Activated T-helper 1 cell treated with anti-CD3 and anti-CD28 coated beads, Interleukin-12 subunit alpha, Interleukin-12 subunit beta, Interleukin-2, Interleukin-4 antibody, amounts not matched to agents 30 ng/mL and 10 ng/mL and 1 ng/mL, durations not matched to agents 14 hours and 24 hours and 36 hours (primary cell): ENCODE measurements around the gene GPR149. TPM values are rescaled to one million over a fixed set of nuclear protein-coding genes. Genes with fewer than 3 reads are reported as not detected.

Experiments used
- DNase-seq: peaks from one replicate; pipeline ENCODE4 v3.0.0; 2021; ENCODE audit warnings: low spot score
- H3K27ac Mint-ChIP-seq: one replicate; pipeline ENCODE4 v1.8.0; 2021; ENCODE audit warnings: mild to moderate bottlenecking, mixed read lengths
- H3K27me3 Mint-ChIP-seq: one replicate; pipeline ENCODE4 v1.8.0; 2022; ENCODE audit warnings: mild to moderate bottlenecking, moderate library complexity, mixed read lengths; ENCODE audit not compliant: insufficient read depth
- H3K36me3 Mint-ChIP-seq: one replicate; pipeline ENCODE4 v1.8.0; 2021; ENCODE audit warnings: low read depth, mixed read lengths
- H3K4me1 Mint-ChIP-seq: one replicate; pipeline ENCODE4 v1.8.0; 2021; ENCODE audit warnings: low read depth, mixed read lengths
- H3K4me3 Mint-ChIP-seq: one replicate; pipeline ENCODE4 v1.8.0; 2021; ENCODE audit warnings: mild to moderate bottlenecking, moderate library complexity, mixed read lengths
- H3K9me3 Mint-ChIP-seq: one replicate; pipeline ENCODE4 v1.8.0; 2021; ENCODE audit warnings: mixed read lengths
- intact Hi-C: fragments of 100-400 bp; cut with micrococcal nuclease; formaldehyde crosslinking; loops from one replicate; pipeline ENCODE4 v1.15.1; 2024
- total RNA-seq: library from RNA; stranded (reverse); gene quantifications from 2 replicates; pipeline ENCODE4 v1.2.3, GENCODE V29; 2022

Gene GPR149
- total RNA-seq, 1 donor from 2014 or later, result not detected

- intact Hi-C loops, result no loop called here
- H3K4me1 Mint-ChIP-seq, result peaks cover 7% of the 10 kb centered on the region
- H3K4me3 Mint-ChIP-seq, result no peak overlapping the region
- H3K27ac Mint-ChIP-seq, result no peak overlapping the region
- no peak for DNase-seq
- no peaks in the 10 kb centered on the region for H3K36me3 Mint-ChIP-seq
- no peaks in the 10 kb centered on the region for H3K27me3 Mint-ChIP-seq
- H3K9me3 Mint-ChIP-seq, result no peaks in the 10 kb centered on the region
Observed at GRCh38 chr3:154398084-154398967, 31.7 kb downstream of the GPR149 start.

GRCh38 chr3:154389861-154390260 is 40.1 kb downstream of the GPR149 start:
- H3K4me1 Mint-ChIP-seq, result no peaks in the 10 kb centered on the region
- no peak overlapping the region for H3K4me3 Mint-ChIP-seq
- no peaks in the 10 kb centered on the region for H3K36me3 Mint-ChIP-seq
- H3K9me3 Mint-ChIP-seq, result no peaks in the 10 kb centered on the region
- no peaks in the 10 kb centered on the region for H3K27me3 Mint-ChIP-seq
- DNase-seq, result no peak
- no peak overlapping the region for H3K27ac Mint-ChIP-seq
- intact Hi-C loops, result no loop called here

GRCh38 chr3:154384479-154384878 is 45.5 kb downstream of the GPR149 start:
- H3K4me3 Mint-ChIP-seq, result no peak overlapping the region
- no peaks in the 10 kb centered on the region for H3K4me1 Mint-ChIP-seq
- H3K27me3 Mint-ChIP-seq, result peaks cover 2% of the 10 kb centered on the region
- no peaks in the 10 kb centered on the region for H3K9me3 Mint-ChIP-seq
- H3K36me3 Mint-ChIP-seq, result no peaks in the 10 kb centered on the region
- no peak for DNase-seq
- H3K27ac Mint-ChIP-seq, result no peak overlapping the region
- intact Hi-C loops, result no loop called here

GRCh38 chr3:154378311-154378710 is 51.7 kb downstream of the GPR149 start:
- no peaks in the 10 kb centered on the region for H3K4me1 Mint-ChIP-seq
- no peak overlapping the region for H3K27ac Mint-ChIP-seq
- no peak overlapping the region for H3K4me3 Mint-ChIP-seq
- intact Hi-C loops, result no loop called here
- DNase-seq, result no peak
- H3K36me3 Mint-ChIP-seq, result no peaks in the 10 kb centered on the region
- H3K9me3 Mint-ChIP-seq, result no peaks in the 10 kb centered on the region
- peaks cover 3% of the 10 kb centered on the region for H3K27me3 Mint-ChIP-seq

DNA sequence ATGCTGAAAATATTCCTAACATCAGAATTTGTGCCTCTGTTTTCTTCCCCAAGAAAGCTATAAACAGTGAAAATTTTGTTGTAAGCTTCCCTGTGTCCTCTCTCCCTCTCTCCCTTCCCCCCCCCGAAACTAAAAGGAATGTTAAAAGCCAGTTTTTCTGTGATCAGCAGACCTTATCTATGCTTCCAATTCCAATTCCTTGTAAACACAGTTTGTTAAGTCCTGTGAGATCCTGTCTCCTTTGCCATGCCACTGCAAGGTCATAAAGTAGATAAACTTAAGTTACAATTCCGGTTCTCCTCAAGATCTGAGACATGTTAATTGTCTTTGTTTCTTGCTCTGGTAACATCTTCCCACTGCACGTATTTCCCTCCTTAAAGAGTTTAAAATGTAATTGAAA is 62.8 kb downstream of the GPR149 start:
- no peak overlapping the region for H3K4me3 Mint-ChIP-seq
- intact Hi-C loops, result no loop called here
- H3K27me3 Mint-ChIP-seq, result peaks cover 3% of the 10 kb centered on the region
- H3K27ac Mint-ChIP-seq, result no peak overlapping the region
- DNase-seq, result no peak
- H3K4me1 Mint-ChIP-seq, result no peaks in the 10 kb centered on the region
- H3K9me3 Mint-ChIP-seq, result no peaks in the 10 kb centered on the region
- H3K36me3 Mint-ChIP-seq, result no peaks in the 10 kb centered on the region

DNA sequence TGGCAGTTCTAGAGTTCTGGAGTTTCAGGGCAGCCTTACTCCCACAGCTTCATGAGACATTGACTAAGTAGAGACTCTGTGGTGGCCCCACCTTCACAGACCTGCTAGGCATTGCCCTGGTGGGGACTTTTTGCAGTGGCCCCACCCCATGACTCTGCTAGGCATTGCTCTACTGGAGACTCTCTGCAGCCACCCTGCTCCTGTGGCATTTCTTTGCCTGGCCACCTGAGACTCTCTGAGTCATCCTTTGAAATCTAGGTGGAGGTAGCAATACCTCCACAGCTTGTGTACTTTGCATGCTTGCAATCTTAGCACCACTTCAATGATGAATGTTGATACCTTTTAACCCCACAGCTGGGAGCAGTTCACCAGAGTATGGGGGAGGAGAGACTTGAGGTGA is 65.1 kb downstream of the GPR149 start:
- H3K4me1 Mint-ChIP-seq, result no peaks in the 10 kb centered on the region

DNA sequence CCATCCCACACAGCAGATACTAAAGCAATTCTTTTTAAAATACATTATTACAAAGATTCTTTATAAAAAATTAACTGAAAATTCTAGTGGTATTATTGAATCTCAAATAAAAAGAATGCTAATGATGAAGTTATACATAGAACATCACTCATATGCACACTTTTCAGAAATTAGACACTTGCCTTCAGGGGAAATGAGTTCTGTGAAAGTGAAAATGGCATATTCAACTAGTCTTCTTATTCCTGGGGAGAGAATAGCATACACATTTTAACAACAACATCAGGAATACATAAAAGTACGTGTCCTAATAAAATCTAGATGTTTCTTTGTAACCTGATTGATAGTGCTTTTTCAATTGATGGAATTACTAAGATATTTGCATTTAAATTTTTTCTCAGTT is 68.9 kb downstream of the GPR149 start:
- intact Hi-C loops, result no loop called here
- H3K27ac Mint-ChIP-seq, result no peak overlapping the region
- DNase-seq, result no peak
- no peak overlapping the region for H3K4me3 Mint-ChIP-seq
- H3K27me3 Mint-ChIP-seq, result no peaks in the 10 kb centered on the region
- no peaks in the 10 kb centered on the region for H3K4me1 Mint-ChIP-seq
- no peaks in the 10 kb centered on the region for H3K36me3 Mint-ChIP-seq
- no peaks in the 10 kb centered on the region for H3K9me3 Mint-ChIP-seq

More for the DNA sequence above, 65.1 kb downstream of the GPR149 start:
- DNase-seq, result no peak
- intact Hi-C loops, result no loop called here
- Mint-ChIP-seq H3K9me3 (no peaks in the 10 kb centered on the region), H3K27ac (no peak overlapping the region), H3K4me3 (no peak overlapping the region), H3K27me3 (peaks cover 3% of the 10 kb centered on the region), H3K36me3 (no peaks in the 10 kb centered on the region)

DNA sequence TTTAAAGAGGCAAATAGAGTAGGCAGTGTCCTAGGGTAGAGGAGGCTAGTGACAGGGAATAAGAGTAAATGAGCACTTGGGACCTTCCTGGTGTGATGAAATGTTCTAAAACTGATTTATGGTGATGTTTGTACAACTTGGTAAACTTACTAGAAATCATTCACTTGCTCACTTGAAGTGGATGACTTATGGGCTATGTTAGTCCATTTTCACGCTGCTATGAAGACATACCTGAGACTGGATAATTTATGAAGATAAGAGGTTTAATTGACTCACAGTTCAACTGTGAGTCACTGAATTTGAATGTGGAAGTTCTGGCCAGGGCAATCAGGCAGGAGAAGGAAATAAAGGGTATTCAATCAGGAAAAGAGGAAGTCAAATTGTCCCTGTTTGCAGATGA is 74.0 kb downstream of the GPR149 start:
- H3K27me3 Mint-ChIP-seq, result no peaks in the 10 kb centered on the region
- no peaks in the 10 kb centered on the region for H3K9me3 Mint-ChIP-seq
- no peak overlapping the region for H3K4me3 Mint-ChIP-seq
- no peaks in the 10 kb centered on the region for H3K4me1 Mint-ChIP-seq
- H3K27ac Mint-ChIP-seq, result no peak overlapping the region
- no peak for DNase-seq
- intact Hi-C loops, result no loop called here
- H3K36me3 Mint-ChIP-seq, result no peaks in the 10 kb centered on the region

DNA sequence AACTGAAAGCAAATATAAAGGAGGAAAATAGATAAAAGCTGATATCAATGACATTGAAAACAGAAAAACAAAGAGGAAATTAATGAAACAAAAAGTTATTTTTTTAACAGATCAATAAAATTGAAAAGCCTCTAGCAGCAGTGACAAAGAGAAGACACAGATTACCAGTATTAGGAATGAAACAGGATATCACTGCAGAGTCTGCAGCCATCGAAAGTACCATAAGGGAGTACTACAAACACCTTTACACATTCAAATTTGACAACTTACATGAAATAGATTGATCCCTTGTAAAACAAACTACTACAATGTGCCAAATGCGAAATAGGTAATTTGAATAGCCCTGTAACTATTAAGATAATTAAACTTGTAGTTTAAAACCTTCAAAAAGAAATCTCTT is 80.8 kb downstream of the GPR149 start:
- H3K27ac Mint-ChIP-seq, result no peak overlapping the region
- no peaks in the 10 kb centered on the region for H3K9me3 Mint-ChIP-seq
- H3K36me3 Mint-ChIP-seq, result no peaks in the 10 kb centered on the region
- H3K4me1 Mint-ChIP-seq, result no peaks in the 10 kb centered on the region
- no peak for DNase-seq
- H3K27me3 Mint-ChIP-seq, result peaks cover 17% of the 10 kb centered on the region
- intact Hi-C loops, result no loop called here
- H3K4me3 Mint-ChIP-seq, result no peak overlapping the region

GRCh38 chr3:154345422-154346122 is 84.4 kb downstream of the GPR149 start:
- no peaks in the 10 kb centered on the region for H3K36me3 Mint-ChIP-seq
- peaks cover 17% of the 10 kb centered on the region for H3K27me3 Mint-ChIP-seq
- no peak overlapping the region for H3K4me3 Mint-ChIP-seq
- intact Hi-C loops, result no loop called here
- no peak overlapping the region for H3K27ac Mint-ChIP-seq
- H3K9me3 Mint-ChIP-seq, result no peaks in the 10 kb centered on the region
- no peak for DNase-seq
- H3K4me1 Mint-ChIP-seq, result no peaks in the 10 kb centered on the region

DNA sequence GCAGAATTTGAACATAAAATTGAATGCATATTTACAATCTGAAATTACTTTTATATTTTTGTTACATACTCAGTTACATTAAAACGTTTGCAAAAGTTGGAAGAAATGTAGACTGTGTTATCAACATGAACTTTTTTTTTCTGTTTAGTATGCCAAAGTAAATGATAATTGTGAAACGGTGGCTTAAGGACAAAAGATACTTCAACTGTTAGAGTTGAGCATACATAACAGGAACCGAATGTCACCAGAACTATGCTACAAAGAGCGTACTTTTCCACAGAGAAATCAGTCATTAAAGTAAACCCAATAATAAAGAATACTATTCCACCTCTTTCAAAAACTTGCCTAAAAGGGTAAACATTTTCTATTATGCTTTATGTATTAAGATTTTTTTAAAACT is 91.4 kb downstream of the GPR149 start:
- H3K4me1 Mint-ChIP-seq, result no peaks in the 10 kb centered on the region
- intact Hi-C loops, result no loop called here
- no peak overlapping the region for H3K4me3 Mint-ChIP-seq
- peaks cover 11% of the 10 kb centered on the region for H3K27me3 Mint-ChIP-seq
- H3K27ac Mint-ChIP-seq, result no peak overlapping the region
- no peak for DNase-seq
- H3K9me3 Mint-ChIP-seq, result no peaks in the 10 kb centered on the region
- H3K36me3 Mint-ChIP-seq, result no peaks in the 10 kb centered on the region

DNA sequence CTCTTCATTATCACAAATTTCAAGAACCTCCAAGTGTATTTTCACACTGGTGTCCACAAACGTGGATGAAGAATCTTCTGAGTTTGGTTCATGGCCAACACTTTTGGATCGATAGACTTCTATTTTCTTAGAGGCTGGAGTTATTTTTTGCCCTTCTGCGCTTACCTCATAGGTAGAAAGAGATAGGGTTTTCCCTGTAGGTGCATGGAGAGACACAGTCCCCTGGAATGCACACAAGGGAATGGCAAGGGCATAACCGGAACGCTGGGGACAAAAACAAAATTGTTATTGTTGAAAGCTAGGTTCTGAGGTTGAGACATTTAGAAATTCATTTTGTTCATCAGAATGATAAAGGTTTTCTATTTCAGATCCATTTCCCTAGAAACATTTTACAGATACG is 92.0 kb downstream of the GPR149 start:
- Mint-ChIP-seq H3K36me3 (no peaks in the 10 kb centered on the region), H3K27me3 (peaks cover 15% of the 10 kb centered on the region), H3K4me1 (no peaks in the 10 kb centered on the region), H3K9me3 (no peaks in the 10 kb centered on the region), H3K4me3 (no peak overlapping the region), H3K27ac (no peak overlapping the region)
- no peak for DNase-seq
- intact Hi-C loops, result no loop called here

DNA sequence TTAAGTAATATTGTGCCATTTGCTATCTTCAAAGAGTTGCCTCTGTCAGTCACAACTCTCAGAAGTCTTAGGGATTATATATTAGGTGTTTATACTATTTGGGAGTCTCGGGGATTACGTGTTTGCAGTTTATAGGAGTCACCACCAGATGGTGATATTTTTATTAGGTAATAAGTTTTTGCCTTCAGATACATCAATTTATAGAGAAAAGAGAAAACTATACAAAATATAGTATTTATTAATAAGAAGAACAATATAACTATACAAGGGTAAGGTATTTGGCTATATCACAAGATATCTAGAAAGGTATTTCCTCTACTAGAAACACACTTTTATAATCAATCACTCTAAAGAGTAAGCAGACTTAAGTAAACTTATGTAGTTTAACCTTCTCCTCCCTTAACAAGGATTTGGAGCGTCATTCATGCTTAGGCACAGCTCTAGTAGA is 95.0 kb downstream of the GPR149 start:
- Mint-ChIP-seq H3K9me3 (no peaks in the 10 kb centered on the region), H3K27me3 (peaks cover 27% of the 10 kb centered on the region), H3K4me3 (no peak overlapping the region), H3K36me3 (no peaks in the 10 kb centered on the region), H3K27ac (no peak overlapping the region), H3K4me1 (no peaks in the 10 kb centered on the region)
- DNase-seq, result no peak
- intact Hi-C loops, result loop anchor here (2.0 kb wide), 1 partner anchor 1366 kb away; no protein-coding TSS in a partner anchor
